Panc1 (cell line): ENCODE measurements around the gene SUSD2. TPM values are rescaled to one million over a fixed set of nuclear protein-coding genes. Genes with fewer than 3 reads are reported as not detected.

Experiments
- ATAC-seq: fragments of 200-7000 bp; cut with Tn5 transposase; 2 replicates; pipeline ENCODE4 v1.9.1; 2020; ENCODE audit warnings: mild to moderate bottlenecking, moderate library complexity
- BruUV-seq: library from RNA; stranded (reverse); fragments of 400-500 nt; replicated peaks from 2 replicates; lab custom pipeline; 2021; lab: Mats Ljungman, UMichigan
- CTCF ChIA-PET: fragments of 300-600 bp; sonication (Branson Sonifier 250); formaldehyde crosslinking; loops from one replicate; lab custom pipeline; 2022; ENCODE audit warnings: antibody characterized with exemption; lab: Charles Lee
- POLR2A ChIA-PET: fragments of 300-600 bp; sonication (Branson Sonifier 250); formaldehyde crosslinking; loops from one replicate; lab custom pipeline; 2022; ENCODE audit warnings: antibody characterized with exemption; lab: Charles Lee
- DNase-seq: peaks from one replicate; pipeline ENCODE4 v3.0.0-alpha.2; 2010; ENCODE audit warnings: low read depth, low spot score
- H3K27ac ChIP-seq: 2 replicates; pipeline ENCODE4 v1.5.1; 2011; ENCODE audit warnings: mild to moderate bottlenecking, low read length, inconsistent platforms
- H3K27me3 ChIP-seq: fragments of 200-500 bp; sonication (Bioruptor generic); 2 replicates; pipeline ENCODE4 v1.6.0; 2014; ENCODE audit warnings: low read length, inconsistent platforms; ENCODE audit not compliant: control insufficient read depth, insufficient read depth
- H3K36me3 ChIP-seq: fragments of 200-500 bp; sonication (Bioruptor generic); 2 replicates; pipeline ENCODE4 v1.5.1; 2014; ENCODE audit warnings: inconsistent platforms, mild to moderate bottlenecking, low read length, moderate library complexity; ENCODE audit not compliant: control insufficient read depth, insufficient read depth
- H3K4me1 ChIP-seq: 2 replicates; pipeline ENCODE4 v1.5.1; 2011; ENCODE audit warnings: inconsistent platforms, mild to moderate bottlenecking, low read length, moderate library complexity; ENCODE audit not compliant: control insufficient read depth, insufficient read depth
- H3K4me3 ChIP-seq, 2 experiments: 2 replicates each; pipeline ENCODE4 v1.5.1; 2011 to 2012; ENCODE audit warnings: low read depth in 2 of 2, low read length in 2 of 2, mild to moderate bottlenecking in 2 of 2, inconsistent platforms in 1 of 2, moderate library complexity in 1 of 2
- H3K9me3 ChIP-seq: fragments of 200-500 bp; sonication (Bioruptor generic); 2 replicates; pipeline ENCODE4 v1.5.1; 2014; ENCODE audit warnings: low read depth, mild to moderate bottlenecking, inconsistent platforms, low read length, moderate library complexity; ENCODE audit not compliant: control insufficient read depth, insufficient read depth
- POLR2AphosphoS5 ChIP-seq: IDR thresholded peaks from 2 replicates; pipeline ENCODE4 v1.6.1; 2012; ENCODE audit warnings: mild to moderate bottlenecking, low read depth, low read length, moderate library complexity
- SIN3A ChIP-seq: IDR thresholded peaks from 2 replicates; pipeline ENCODE4 v1.6.1; 2012; ENCODE audit warnings: low read depth, mild to moderate bottlenecking, low read length, moderate library complexity, borderline replicate concordance; ENCODE audit not compliant: insufficient read depth
- TCF7L2 ChIP-seq: IDR thresholded peaks from 2 replicates; pipeline ENCODE4 v1.6.1; 2011; ENCODE audit warnings: mild to moderate bottlenecking, low read depth, low read length, inconsistent platforms
- in situ Hi-C: cut with HindIII; loops from 2 replicates; pipeline ENCODE4 v1.10.0; 2016; ENCODE audit warnings: low sequenced_read_pairs, low pct_unique_long_range_greater_than_20kb
- intact Hi-C: fragments of 100-400 bp; cut with micrococcal nuclease; formaldehyde crosslinking; loops from one replicate; pipeline ENCODE4 v1.10.0; 2022; ENCODE audit not compliant: unreplicated experiment
- total RNA-seq: library from RNA; stranded (reverse); gene quantifications from one replicate; pipeline ENCODE4 v1.2.1, GENCODE V29; 2021; ENCODE audit not compliant: unreplicated experiment
- TF ChIP-seq, protein P1 (sequence below): fragments of 450-650 bp; IDR thresholded peaks from 2 replicates; pipeline ENCODE4 v1.5.1; 2017; ENCODE audit warnings: mild to moderate bottlenecking
- TF ChIP-seq, protein P2 (sequence below), 2 experiments: IDR thresholded peaks; 2 replicates each; pipeline ENCODE4 v1.6.1; 2011 to 2012; ENCODE audit warnings: low read depth in 2 of 2, control low read depth in 1 of 2, low read length in 1 of 2, mild to moderate bottlenecking in 1 of 2, moderate library complexity in 1 of 2; ENCODE audit not compliant: insufficient read depth in 1 of 2

The SUSD2 gene
- total RNA-seq, 1 experiment from 2014 or later: 10.6 TPM

DNA sequence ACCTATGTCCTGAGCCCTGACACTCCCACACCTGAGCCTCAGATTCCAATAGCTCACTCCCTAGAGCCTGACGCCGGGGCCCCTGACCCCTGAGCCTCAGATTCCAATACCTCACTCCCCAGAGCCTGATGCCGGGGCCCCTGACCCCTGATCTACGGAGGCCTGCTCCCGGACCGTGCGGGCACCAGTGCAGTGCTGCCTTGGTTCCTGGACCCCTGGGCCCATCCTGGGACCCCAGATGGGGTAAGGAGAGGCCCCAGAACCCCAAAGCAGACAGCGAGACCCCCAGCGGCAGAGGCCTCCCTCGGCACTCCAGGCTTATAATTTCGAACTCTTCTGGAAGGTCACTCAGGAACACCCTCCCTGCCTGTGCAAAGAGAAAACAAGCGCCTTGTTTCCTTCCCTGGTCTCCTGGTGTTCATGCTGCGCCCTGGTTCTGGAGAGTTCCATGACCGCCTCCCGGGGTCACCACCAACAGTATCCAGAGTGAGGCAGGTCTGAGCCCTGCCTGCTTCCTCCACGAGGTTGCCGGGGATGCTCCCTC lies 7.5 kb downstream of the SUSD2 start:
- Histone ChIP-seq H3K9me3 (no peaks in the 10 kb centered on the region), H3K36me3 (no peaks in the 10 kb centered on the region), H3K27me3 (no peaks in the 10 kb centered on the region), H3K4me3 (no peak overlapping the region), H3K4me1 (peaks cover 16% of the 10 kb centered on the region), H3K27ac (peak overlapping the region; percentile 66)
- no peak for TF ChIP-seq TCF7L2
- no peak for TF ChIP-seq POLR2AphosphoS5
- TF ChIP-seq, protein P1, sequence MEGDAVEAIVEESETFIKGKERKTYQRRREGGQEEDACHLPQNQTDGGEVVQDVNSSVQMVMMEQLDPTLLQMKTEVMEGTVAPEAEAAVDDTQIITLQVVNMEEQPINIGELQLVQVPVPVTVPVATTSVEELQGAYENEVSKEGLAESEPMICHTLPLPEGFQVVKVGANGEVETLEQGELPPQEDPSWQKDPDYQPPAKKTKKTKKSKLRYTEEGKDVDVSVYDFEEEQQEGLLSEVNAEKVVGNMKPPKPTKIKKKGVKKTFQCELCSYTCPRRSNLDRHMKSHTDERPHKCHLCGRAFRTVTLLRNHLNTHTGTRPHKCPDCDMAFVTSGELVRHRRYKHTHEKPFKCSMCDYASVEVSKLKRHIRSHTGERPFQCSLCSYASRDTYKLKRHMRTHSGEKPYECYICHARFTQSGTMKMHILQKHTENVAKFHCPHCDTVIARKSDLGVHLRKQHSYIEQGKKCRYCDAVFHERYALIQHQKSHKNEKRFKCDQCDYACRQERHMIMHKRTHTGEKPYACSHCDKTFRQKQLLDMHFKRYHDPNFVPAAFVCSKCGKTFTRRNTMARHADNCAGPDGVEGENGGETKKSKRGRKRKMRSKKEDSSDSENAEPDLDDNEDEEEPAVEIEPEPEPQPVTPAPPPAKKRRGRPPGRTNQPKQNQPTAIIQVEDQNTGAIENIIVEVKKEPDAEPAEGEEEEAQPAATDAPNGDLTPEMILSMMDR: no peak
- TF ChIP-seq, protein P2, sequence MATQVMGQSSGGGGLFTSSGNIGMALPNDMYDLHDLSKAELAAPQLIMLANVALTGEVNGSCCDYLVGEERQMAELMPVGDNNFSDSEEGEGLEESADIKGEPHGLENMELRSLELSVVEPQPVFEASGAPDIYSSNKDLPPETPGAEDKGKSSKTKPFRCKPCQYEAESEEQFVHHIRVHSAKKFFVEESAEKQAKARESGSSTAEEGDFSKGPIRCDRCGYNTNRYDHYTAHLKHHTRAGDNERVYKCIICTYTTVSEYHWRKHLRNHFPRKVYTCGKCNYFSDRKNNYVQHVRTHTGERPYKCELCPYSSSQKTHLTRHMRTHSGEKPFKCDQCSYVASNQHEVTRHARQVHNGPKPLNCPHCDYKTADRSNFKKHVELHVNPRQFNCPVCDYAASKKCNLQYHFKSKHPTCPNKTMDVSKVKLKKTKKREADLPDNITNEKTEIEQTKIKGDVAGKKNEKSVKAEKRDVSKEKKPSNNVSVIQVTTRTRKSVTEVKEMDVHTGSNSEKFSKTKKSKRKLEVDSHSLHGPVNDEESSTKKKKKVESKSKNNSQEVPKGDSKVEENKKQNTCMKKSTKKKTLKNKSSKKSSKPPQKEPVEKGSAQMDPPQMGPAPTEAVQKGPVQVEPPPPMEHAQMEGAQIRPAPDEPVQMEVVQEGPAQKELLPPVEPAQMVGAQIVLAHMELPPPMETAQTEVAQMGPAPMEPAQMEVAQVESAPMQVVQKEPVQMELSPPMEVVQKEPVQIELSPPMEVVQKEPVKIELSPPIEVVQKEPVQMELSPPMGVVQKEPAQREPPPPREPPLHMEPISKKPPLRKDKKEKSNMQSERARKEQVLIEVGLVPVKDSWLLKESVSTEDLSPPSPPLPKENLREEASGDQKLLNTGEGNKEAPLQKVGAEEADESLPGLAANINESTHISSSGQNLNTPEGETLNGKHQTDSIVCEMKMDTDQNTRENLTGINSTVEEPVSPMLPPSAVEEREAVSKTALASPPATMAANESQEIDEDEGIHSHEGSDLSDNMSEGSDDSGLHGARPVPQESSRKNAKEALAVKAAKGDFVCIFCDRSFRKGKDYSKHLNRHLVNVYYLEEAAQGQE (IDR thresholded peaks at IDR 0.05; ENCODE audit: insufficient read depth in 1 of 2, low read depth in 2 of 2, low read length in 1 of 2): no peak
- TF ChIP-seq SIN3A: no peak
- DNase-seq (no peak), ATAC-seq (no peak)
- ChIA-PET POLR2A (no interaction called here), CTCF (interaction anchor here (0.6 to 2.0 kb wide), 3 partner anchors 10 to 59 kb away, joined by 4 to 19 read pairs (median 6); partner anchors contain the start of gene GGT5)
- no TSS peak for BruUV-seq
- in situ Hi-C loops (no loop called here), intact Hi-C loops (loop anchor here (2.0 kb wide), 1 partner anchor 58 kb away; no protein-coding TSS in a partner anchor)

DNA sequence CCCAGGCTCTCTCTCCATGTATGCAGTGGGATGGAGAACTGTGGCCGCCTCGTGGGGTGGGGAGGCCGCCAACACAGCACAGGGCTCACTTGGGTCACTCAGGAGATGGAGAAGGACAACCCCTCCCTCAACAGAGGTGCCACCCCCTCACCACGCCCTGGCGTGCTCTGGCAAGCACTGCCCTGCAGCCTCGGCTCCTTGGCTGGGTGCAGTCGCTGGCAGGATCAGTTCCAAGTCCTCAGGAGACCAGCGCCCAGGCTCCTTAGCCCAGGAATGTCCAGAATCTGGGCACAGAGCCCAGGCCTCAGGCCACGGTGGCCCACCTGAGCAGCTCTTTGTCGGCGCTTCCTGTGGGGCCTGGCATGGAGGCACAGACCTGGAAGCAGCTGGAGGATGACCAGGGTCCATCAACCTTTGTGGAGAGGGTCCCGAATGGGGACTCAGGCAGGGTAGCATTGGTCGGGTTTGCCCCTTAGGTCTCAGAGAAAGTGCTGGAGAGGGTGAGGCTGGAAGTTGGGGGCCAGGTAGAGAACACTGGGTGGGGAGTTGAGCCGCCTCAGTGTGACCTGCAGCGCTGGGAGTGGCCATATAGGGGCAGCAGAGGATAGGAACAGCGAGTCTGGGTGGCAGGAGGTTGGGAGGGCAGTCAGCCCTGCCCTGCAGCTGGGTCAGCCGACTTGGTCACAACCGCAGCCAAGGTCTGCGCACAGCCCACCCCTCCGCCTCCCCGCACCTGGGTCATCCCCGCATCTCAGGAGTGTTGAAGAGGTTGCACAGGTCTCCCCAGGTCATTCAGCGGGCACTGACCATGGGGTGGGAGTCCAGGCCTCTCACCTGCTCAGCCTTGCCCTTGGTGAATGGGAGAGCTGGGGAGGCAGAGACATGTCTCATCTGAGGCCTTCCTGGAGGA lies 8.2 kb downstream of the SUSD2 start:
- ATAC-seq (peak; percentile 90), DNase-seq (no peak)
- Histone ChIP-seq H3K4me3 (no peak overlapping the region), H3K27ac (peak overlapping the region; percentile 66), H3K4me1 (peaks cover 16% of the 10 kb centered on the region), H3K36me3 (no peaks in the 10 kb centered on the region), H3K9me3 (no peaks in the 10 kb centered on the region), H3K27me3 (no peaks in the 10 kb centered on the region)
- TF ChIP-seq TCF7L2: 0 out of 2 replicates have a peak, but pooled peaks have one; percentile 29
- TF ChIP-seq, protein P1: peak; percentile 88
- TF ChIP-seq SIN3A: no peak
- TF ChIP-seq, protein P2 (IDR thresholded peaks at IDR 0.05; ENCODE audit: insufficient read depth in 1 of 2, low read depth in 2 of 2, low read length in 1 of 2): no peak
- no peak for TF ChIP-seq POLR2AphosphoS5
- intact Hi-C loops (loop anchor here (2.0 kb wide), 1 partner anchor 57 kb away; no protein-coding TSS in a partner anchor), in situ Hi-C loops (no loop called here)
- ChIA-PET POLR2A (interaction anchor here (0.6 kb wide), 1 partner anchor 49 kb away, joined by 5 read pairs; no protein-coding TSS in a partner anchor), CTCF (interaction anchor here (0.6 to 2.0 kb wide), 5 partner anchors 23 to 136 kb away, joined by 3 to 19 read pairs (median 5); partner anchors contain the start of gene GGT5)
- BruUV-seq: no TSS peak
